Esophagus squamous epithelium (tissue), 4 donors: ENCODE data around the gene WDR87.

ENCODE experiments used
- POLR2A ChIP-seq, 4 donors: fragments of 450-650 bp; IDR thresholded peaks; one replicate each; pipeline ENCODE4 v1.6.1; 2017; ENCODE audit warnings: antibody characterized with exemption in 4 of 4, mild to moderate bottlenecking in 4 of 4, moderate library complexity in 3 of 4
- TF ChIP-seq, protein P1 (sequence below), 6 experiments: fragments of 450-650 bp in 4 of 6; fragments of 200-600 bp in 2 of 6; sonication (generic) in 2 of 6; IDR thresholded peaks; one replicate each; pipeline ENCODE4 v1.5.1; 2016 to 2019; ENCODE audit warnings: antibody characterized with exemption in 6 of 6, mild to moderate bottlenecking in 4 of 6, moderate library complexity in 4 of 6

DNA sequence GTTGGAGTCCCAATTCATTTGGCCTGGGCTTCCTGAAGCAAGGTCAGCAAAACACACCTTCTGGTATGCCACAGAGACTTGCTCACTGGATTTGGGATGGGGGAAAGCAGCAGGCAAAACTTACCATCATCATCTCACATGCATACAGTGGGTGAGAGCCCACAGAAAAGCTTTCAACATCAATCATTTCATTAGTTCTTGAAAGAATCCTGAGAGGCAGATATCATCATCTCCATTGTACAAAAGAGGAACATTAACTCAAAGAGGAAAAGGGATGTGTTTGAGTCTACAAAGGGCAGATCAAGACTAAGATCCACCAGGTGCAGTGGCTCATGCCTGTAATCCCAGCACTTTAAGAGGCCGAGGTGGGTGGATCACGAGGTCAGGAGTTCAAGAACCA, 6.4 kb downstream of the WDR87 start:
- TF ChIP-seq, protein P1, sequence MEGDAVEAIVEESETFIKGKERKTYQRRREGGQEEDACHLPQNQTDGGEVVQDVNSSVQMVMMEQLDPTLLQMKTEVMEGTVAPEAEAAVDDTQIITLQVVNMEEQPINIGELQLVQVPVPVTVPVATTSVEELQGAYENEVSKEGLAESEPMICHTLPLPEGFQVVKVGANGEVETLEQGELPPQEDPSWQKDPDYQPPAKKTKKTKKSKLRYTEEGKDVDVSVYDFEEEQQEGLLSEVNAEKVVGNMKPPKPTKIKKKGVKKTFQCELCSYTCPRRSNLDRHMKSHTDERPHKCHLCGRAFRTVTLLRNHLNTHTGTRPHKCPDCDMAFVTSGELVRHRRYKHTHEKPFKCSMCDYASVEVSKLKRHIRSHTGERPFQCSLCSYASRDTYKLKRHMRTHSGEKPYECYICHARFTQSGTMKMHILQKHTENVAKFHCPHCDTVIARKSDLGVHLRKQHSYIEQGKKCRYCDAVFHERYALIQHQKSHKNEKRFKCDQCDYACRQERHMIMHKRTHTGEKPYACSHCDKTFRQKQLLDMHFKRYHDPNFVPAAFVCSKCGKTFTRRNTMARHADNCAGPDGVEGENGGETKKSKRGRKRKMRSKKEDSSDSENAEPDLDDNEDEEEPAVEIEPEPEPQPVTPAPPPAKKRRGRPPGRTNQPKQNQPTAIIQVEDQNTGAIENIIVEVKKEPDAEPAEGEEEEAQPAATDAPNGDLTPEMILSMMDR (IDR thresholded peaks at IDR 0.05) = no peak
- no peak for TF ChIP-seq POLR2A (IDR thresholded peaks at IDR 0.05)
